NCI-H1436 (cell line): ENCODE results near the gene PPM1E.

Source experiments
- DNase-seq: peaks from one replicate; lab custom pipeline; 2025; lab: John Stamatoyannopoulos, UW

The PPM1E gene

GRCh38 chr17:58996968-58997367 lies 241.3 kb downstream of the PPM1E start:
- DNase-seq, result no peak

GRCh38 chr17:58997756-58998553 lies 242.3 kb downstream of the PPM1E start:
- no peak for DNase-seq

- DNase-seq, result no peak
Measured at GRCh38 chr17:58998871-58999270, 243.2 kb downstream of the PPM1E start.

GRCh38 chr17:58999500-58999899 lies 243.8 kb downstream of the PPM1E start:
- DNase-seq, result no peak

- no peak for DNase-seq
Measured at GRCh38 chr17:59000022-59000421, 244.4 kb downstream of the PPM1E start.

- no peak for DNase-seq
Measured at GRCh38 chr17:59001158-59001814, 245.6 kb downstream of the PPM1E start.

GRCh38 chr17:59002126-59002525 lies 246.5 kb downstream of the PPM1E start:
- no peak for DNase-seq

- no peak for DNase-seq
Measured at GRCh38 chr17:59002848-59003247, 247.2 kb downstream of the PPM1E start.

GRCh38 chr17:59003860-59004259 lies 248.2 kb downstream of the PPM1E start:
- DNase-seq, result no peak

- DNase-seq, result peak; percentile 66
Measured at GRCh38 chr17:59004338-59005111, 248.9 kb downstream of the PPM1E start.

- no peak for DNase-seq
Measured at GRCh38 chr17:59007995-59008394, 252.3 kb downstream of the PPM1E start.

GRCh38 chr17:59008737-59009136 lies 253.1 kb downstream of the PPM1E start:
- no peak for DNase-seq

- DNase-seq, result no peak
Measured at GRCh38 chr17:59010026-59010425, 254.4 kb downstream of the PPM1E start.

GRCh38 chr17:59011975-59012374 lies 256.3 kb downstream of the PPM1E start:
- DNase-seq, result no peak

GRCh38 chr17:59018019-59018418 lies 262.4 kb downstream of the PPM1E start:
- DNase-seq, result no peak

- DNase-seq, result no peak
Measured at GRCh38 chr17:59024916-59025315, 269.3 kb downstream of the PPM1E start.

GRCh38 chr17:59026176-59026939 lies 270.7 kb downstream of the PPM1E start:
- no peak for DNase-seq

- DNase-seq, result no peak
Measured at GRCh38 chr17:59027750-59028149, 272.1 kb downstream of the PPM1E start.

- DNase-seq, result no peak
Measured at GRCh38 chr17:59028328-59028727, 272.7 kb downstream of the PPM1E start.

GRCh38 chr17:59030811-59031210 lies 275.2 kb downstream of the PPM1E start:
- DNase-seq, result no peak
